Measurements from ENCODE around the gene IRF2BPL. TPM values are rescaled to one million over a fixed set of nuclear protein-coding genes. Genes with fewer than 3 reads are reported as not detected.

The IRF2BPL gene
- total and polyA plus RNA-seq, 4 donors: 9.3 to 52.4 (median 38.6) TPM

DNA sequence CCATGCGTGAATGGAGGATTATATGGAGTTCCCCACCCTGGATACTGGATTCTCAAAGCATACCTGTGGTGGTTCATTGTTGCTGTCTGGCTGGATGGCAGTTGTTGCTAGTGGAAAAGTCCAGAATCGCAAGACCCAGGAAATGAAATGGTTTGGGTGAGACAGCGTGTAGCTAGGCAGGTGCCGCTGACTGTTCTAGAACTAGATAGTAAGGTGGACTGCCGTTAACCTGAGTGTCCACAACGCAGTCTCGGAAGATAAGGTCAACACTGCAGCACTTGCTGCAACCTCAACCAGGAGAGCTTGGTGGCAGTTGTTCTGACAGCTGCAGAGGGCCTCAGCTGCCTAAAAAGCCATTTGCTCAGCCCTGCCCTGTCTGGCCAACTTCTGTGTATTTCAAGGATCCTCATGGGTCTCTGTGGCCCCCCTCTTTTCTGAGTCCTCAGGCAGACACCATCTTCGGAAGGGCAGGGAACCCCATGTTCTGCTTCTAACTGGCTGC is 15.5 kb upstream of the IRF2BPL start:
- Histone ChIP-seq H3K9me3 (ENCODE audit: control insufficient read depth in 4 of 4, insufficient read depth in 3 of 4, low read length in 3 of 4) (no peaks in the 10 kb centered on the region), H3K36me3 (ENCODE audit: control insufficient read depth in 4 of 4, insufficient read depth in 4 of 4, low read length in 4 of 4) (no peaks in the 10 kb centered on the region), H3K9ac (ENCODE audit: insufficient read depth in 1 of 2, low read length in 2 of 2) (peak overlapping the region in 1 of 2 donors; percentile 43), H3K4me1 (ENCODE audit: control insufficient read depth in 5 of 5, insufficient read depth in 5 of 5, low read length in 5 of 5) (peaks cover 31 to 74% (median 64%) of the 10 kb centered on the region in 5 donors), H3K27me3 (ENCODE audit: control insufficient read depth in 3 of 3, insufficient read depth in 3 of 3, low read length in 2 of 3) (no peaks in the 10 kb centered on the region), H3K4me3 (no peak overlapping the region), H3K27ac (ENCODE audit: low read depth in 1 of 2, low read length in 1 of 2) (peak overlapping the region; percentile 89 to 94)
- TF ChIP-seq, protein P1, sequence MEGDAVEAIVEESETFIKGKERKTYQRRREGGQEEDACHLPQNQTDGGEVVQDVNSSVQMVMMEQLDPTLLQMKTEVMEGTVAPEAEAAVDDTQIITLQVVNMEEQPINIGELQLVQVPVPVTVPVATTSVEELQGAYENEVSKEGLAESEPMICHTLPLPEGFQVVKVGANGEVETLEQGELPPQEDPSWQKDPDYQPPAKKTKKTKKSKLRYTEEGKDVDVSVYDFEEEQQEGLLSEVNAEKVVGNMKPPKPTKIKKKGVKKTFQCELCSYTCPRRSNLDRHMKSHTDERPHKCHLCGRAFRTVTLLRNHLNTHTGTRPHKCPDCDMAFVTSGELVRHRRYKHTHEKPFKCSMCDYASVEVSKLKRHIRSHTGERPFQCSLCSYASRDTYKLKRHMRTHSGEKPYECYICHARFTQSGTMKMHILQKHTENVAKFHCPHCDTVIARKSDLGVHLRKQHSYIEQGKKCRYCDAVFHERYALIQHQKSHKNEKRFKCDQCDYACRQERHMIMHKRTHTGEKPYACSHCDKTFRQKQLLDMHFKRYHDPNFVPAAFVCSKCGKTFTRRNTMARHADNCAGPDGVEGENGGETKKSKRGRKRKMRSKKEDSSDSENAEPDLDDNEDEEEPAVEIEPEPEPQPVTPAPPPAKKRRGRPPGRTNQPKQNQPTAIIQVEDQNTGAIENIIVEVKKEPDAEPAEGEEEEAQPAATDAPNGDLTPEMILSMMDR (IDR thresholded peaks at IDR 0.05; ENCODE audit: control extremely low read depth, extremely low read depth): no peak
- DNase-seq: peak in 1 of 3 donors; percentile 44
- 71 to 75% methylated on average over 8 of the region's 8 CpGs for WGBS, 2 donors
- no peak for ATAC-seq (ENCODE audit: insufficient read depth, low FRiP score)

DNA sequence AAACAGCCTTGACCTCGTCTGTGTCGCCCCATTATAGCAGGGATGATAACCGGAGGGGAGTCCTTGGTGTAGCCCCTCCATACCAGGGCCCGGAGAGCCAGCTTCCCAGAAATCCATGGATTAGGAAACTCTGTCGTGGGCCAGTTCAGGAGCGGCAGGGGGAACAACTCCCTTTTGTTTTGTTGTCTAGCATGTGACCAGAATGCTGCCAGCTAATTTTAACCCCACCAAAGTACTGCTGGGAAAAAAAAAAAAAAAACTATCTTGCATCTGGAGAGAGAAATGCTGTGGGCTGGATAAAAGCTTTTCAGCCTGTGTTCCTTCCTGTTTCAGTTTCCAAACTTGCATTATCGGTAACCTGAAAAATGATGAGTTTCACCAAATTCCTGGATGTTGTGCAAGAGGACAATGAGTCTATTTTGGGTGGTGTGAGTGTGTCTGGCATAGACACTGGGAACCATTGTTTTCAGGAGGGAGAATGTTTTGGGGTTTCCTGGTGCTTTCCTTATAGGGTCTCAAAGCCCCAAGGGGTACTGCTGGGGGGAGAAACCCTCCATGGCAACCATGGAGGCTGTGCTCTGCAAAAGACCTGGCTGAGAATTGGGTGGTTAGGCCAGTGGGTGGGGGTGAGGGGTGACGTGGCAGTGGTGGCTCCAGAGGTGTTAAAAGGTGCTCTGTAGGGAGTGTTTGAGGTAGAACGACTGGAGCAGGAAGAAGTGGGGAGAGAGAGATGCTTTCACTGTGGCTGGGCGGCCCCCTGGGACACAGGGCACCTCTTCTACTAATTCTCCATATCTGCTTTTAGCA is 14.9 kb upstream of the IRF2BPL start:
- Histone ChIP-seq H3K4me1 (ENCODE audit: control insufficient read depth in 5 of 5, insufficient read depth in 5 of 5, low read length in 5 of 5) (peaks cover 31 to 81% (median 70%) of the 10 kb centered on the region in 5 donors), H3K27ac (ENCODE audit: low read depth in 1 of 2, low read length in 1 of 2) (peak overlapping the region; percentile 89 to 98), H3K27me3 (ENCODE audit: control insufficient read depth in 3 of 3, insufficient read depth in 3 of 3, low read length in 2 of 3) (no peaks in the 10 kb centered on the region), H3K4me3 (no peak overlapping the region), H3K36me3 (ENCODE audit: control insufficient read depth in 4 of 4, insufficient read depth in 4 of 4, low read length in 4 of 4) (no peaks in the 10 kb centered on the region), H3K9me3 (ENCODE audit: control insufficient read depth in 4 of 4, insufficient read depth in 3 of 4, low read length in 3 of 4) (no peaks in the 10 kb centered on the region), H3K9ac (ENCODE audit: insufficient read depth in 1 of 2, low read length in 2 of 2) (peak overlapping the region; percentile 43 to 63)
- TF ChIP-seq, protein P1 (IDR thresholded peaks at IDR 0.05; ENCODE audit: control extremely low read depth, extremely low read depth): no peak
- peak; percentile 30 for ATAC-seq (ENCODE audit: insufficient read depth, low FRiP score)
- DNase-seq: peak; percentile 83 to 94 (median 94)
- 22 to 30% methylated on average over 10 of the region's 10 CpGs for WGBS, 2 donors

DNA sequence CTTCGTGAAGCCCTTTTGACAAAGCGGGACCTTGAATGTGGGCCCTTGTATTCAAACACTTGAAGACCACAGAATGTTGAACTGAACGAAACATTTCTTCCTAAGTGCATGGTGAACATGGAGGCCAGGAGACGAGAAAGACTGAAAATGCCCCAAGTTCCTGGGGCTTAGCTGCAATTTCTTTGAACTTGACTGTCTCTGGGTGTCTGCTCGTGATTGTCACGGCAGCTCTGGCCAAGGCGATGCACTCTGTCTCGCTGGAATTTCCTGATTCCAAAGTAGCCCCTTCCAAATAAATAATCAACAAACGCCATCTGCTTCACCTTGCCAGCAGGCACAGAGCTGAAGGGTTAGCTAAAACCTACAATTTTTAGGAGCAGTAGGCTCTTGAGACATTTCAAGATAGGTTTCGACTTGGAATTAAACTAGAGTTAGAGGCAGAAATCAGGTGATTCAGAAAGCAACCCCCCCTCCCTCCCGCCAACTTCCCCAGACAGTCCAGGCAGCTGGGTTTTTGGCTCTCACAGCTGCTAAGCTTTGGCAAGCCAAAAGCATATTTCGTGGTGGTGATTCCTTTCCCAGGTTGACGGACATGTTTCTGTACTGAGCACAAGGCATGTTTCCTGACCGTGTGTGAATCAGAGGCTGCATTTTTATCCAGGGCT is 13.5 kb upstream of the IRF2BPL start:
- peak overlapping the region; percentile 89 to 98 for H3K27ac ChIP-seq (ENCODE audit: low read depth in 1 of 2, low read length in 1 of 2)
- 21 to 28% methylated on average over 14 of the region's 14 CpGs for WGBS, 2 donors
- H3K9ac ChIP-seq (ENCODE audit: insufficient read depth in 1 of 2, low read length in 2 of 2): no peak overlapping the region
- no peaks in the 10 kb centered on the region for H3K36me3 ChIP-seq (ENCODE audit: control insufficient read depth in 4 of 4, insufficient read depth in 4 of 4, low read length in 4 of 4)
- H3K27me3 ChIP-seq (ENCODE audit: control insufficient read depth in 3 of 3, insufficient read depth in 3 of 3, low read length in 2 of 3): no peaks in the 10 kb centered on the region
- no peak overlapping the region for H3K4me3 ChIP-seq
- no peaks in the 10 kb centered on the region for H3K9me3 ChIP-seq (ENCODE audit: control insufficient read depth in 4 of 4, insufficient read depth in 3 of 4, low read length in 3 of 4)
- ATAC-seq (ENCODE audit: insufficient read depth, low FRiP score) (no peak), DNase-seq (peak; percentile 86 to 92 (median 90))
- H3K4me1 ChIP-seq (ENCODE audit: control insufficient read depth in 5 of 5, insufficient read depth in 5 of 5, low read length in 5 of 5): peaks cover 39 to 95% (median 83%) of the 10 kb centered on the region in 5 donors
- TF ChIP-seq, protein P1 (IDR thresholded peaks at IDR 0.05; ENCODE audit: control extremely low read depth, extremely low read depth): no peak
